Measurements from ENCODE around the gene KRT33A.

DNA sequence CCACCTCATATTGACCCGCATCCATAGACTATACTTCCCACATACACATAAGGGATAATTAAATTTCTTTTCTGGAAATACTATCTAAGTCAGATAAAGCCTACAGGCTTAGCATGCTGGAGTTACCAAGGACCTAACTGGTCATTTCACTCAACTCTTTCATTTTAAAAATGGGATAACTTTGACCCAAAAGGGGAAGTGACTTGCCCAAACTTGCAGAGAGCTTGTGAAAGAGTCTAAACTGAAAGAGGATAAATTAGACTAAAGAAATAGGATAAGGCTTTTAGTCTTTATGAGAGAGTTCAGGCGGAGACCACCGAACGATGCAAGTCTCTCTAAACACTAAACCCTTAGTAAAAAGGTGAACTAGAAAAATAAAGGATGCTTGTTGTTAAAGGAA lies 3.9 kb upstream of the KRT33A start:
- TF ChIP-seq EZH2 (IDR thresholded peaks at IDR 0.05; ENCODE audit: insufficient read depth, poor library complexity, severe bottlenecking) (no peak), EZH2phosphoT487 (IDR thresholded peaks at IDR 0.05; ENCODE audit: insufficient read depth, low read depth) (no peak)

Measured in GM23248 (cell line).